ENCODE results near the gene EN2.

DNA sequence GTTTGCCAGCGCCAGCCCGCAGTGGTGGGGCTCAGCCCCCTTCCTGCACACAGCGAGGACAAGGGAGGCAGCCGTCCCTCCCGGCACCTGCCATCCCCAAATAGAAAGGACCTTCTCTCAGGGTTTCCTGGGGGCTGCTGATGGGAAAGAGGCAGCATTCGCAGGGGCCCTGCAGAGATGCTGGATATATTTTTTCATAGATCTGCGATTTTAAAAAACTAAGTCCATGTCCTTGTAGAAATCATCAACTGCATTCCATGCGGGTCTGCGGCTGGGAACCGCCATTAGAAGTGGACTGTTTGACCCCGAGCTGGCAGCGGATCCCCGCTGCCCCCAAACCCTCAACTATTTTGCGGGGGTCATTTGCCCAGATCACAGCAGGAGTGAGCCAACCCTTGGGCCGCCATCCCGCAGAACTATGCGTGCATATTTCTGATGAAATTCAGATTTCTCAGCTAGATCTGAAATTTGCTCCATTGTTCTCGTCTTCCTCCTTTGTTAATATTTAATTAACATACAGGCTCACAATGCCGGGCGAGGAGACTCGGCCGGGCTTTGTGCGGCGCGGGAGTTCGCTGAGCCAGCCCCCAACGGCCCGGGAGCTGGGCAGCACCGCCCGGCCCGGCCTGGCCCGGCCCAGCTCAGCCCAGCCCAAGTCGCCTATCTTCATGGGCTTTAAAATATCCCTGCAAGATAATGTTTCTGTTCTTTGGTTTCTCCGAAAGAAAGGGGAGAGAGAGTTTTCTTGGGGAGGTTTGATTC is 2.0 kb downstream of the EN2 start:
- TF ChIP-seq, protein P1, sequence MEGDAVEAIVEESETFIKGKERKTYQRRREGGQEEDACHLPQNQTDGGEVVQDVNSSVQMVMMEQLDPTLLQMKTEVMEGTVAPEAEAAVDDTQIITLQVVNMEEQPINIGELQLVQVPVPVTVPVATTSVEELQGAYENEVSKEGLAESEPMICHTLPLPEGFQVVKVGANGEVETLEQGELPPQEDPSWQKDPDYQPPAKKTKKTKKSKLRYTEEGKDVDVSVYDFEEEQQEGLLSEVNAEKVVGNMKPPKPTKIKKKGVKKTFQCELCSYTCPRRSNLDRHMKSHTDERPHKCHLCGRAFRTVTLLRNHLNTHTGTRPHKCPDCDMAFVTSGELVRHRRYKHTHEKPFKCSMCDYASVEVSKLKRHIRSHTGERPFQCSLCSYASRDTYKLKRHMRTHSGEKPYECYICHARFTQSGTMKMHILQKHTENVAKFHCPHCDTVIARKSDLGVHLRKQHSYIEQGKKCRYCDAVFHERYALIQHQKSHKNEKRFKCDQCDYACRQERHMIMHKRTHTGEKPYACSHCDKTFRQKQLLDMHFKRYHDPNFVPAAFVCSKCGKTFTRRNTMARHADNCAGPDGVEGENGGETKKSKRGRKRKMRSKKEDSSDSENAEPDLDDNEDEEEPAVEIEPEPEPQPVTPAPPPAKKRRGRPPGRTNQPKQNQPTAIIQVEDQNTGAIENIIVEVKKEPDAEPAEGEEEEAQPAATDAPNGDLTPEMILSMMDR (CRISPR knock-in tag; IDR thresholded peaks at IDR 0.05), result no peak
- TF ChIP-seq KLF6 (CRISPR knock-in tag; IDR thresholded peaks at IDR 0.05) (no peak), GABPB1 (CRISPR knock-in tag; IDR thresholded peaks at IDR 0.05) (no peak), ZNF143 (CRISPR knock-in tag; IDR thresholded peaks at IDR 0.05) (no peak), POLR2A (IDR thresholded peaks at IDR 0.05; ENCODE audit: insufficient read depth in 1 of 2, low read depth in 2 of 2, low read length in 2 of 2) (no peak), TBX2 (CRISPR knock-in tag; IDR thresholded peaks at IDR 0.05; ENCODE audit: borderline replicate concordance) (no peak), NBN (conservative IDR thresholded peaks at IDR 0.05) (no peak), FOXM1 (CRISPR knock-in tag; IDR thresholded peaks at IDR 0.05) (no peak), NFE2L1 (CRISPR knock-in tag; IDR thresholded peaks at IDR 0.05; ENCODE audit: borderline replicate concordance) (no peak), SP2 (CRISPR knock-in tag; IDR thresholded peaks at IDR 0.05) (no peak)
- TF ChIP-seq, protein P2, sequence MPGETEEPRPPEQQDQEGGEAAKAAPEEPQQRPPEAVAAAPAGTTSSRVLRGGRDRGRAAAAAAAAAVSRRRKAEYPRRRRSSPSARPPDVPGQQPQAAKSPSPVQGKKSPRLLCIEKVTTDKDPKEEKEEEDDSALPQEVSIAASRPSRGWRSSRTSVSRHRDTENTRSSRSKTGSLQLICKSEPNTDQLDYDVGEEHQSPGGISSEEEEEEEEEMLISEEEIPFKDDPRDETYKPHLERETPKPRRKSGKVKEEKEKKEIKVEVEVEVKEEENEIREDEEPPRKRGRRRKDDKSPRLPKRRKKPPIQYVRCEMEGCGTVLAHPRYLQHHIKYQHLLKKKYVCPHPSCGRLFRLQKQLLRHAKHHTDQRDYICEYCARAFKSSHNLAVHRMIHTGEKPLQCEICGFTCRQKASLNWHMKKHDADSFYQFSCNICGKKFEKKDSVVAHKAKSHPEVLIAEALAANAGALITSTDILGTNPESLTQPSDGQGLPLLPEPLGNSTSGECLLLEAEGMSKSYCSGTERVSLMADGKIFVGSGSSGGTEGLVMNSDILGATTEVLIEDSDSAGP (CRISPR knock-in tag; IDR thresholded peaks at IDR 0.05; ENCODE audit: borderline replicate concordance), result no peak
- TF ChIP-seq, protein P3, sequence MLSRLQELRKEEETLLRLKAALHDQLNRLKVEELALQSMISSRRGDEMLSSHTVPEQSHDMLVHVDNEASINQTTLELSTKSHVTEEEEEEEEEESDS (CRISPR knock-in tag; IDR thresholded peaks at IDR 0.05; ENCODE audit: borderline replicate concordance), result no peak

Measured in HepG2 (cell line).